Left lung (tissue), 10 donors: ENCODE data around the gene ZNF273. TPM values are rescaled to one million over a fixed set of nuclear protein-coding genes. Genes with fewer than 3 reads are reported as not detected.
"Not testable (repeated sequence)": the region's sequence is repeated elsewhere in the genome, so short reads cannot be mapped to it uniquely, and the experiment has no call there.

Source experiments
- ATAC-seq: fragments of 200-7000 bp; cut with Tn5 transposase; one replicate; pipeline ENCODE4 v1.9.1; 2020; ENCODE audit warnings: moderate library complexity
- DNase-seq, 4 donors: peaks; one replicate each; pipeline ENCODE4 v3.0.0-alpha.2; 2013 to 2020
- H3K27ac ChIP-seq, 2 donors: fragments of 200-600 bp; sonication (generic) in 1 of 2; one replicate each; pipeline versions ENCODE4 v1.5.0 to v1.8.0; 2020 to 2021
- H3K27me3 ChIP-seq, 2 donors: fragments of 200-600 bp; sonication (generic) in 1 of 2; one replicate each; pipeline versions ENCODE4 v1.5.0 to v1.8.0; 2020 to 2021
- H3K36me3 ChIP-seq, 2 donors: fragments of 200-600 bp; sonication (generic) in 1 of 2; one replicate each; pipeline versions ENCODE4 v1.5.0 to v1.8.0; 2020 to 2021
- H3K4me1 ChIP-seq, 2 donors: fragments of 200-600 bp; one replicate each; pipeline ENCODE4 v1.8.0; 2021
- H3K4me3 ChIP-seq, 2 donors: fragments of 200-600 bp; sonication (generic) in 1 of 2; one replicate each; pipeline versions ENCODE4 v1.5.0 to v1.8.0; 2020 to 2021; ENCODE audit warnings: mild to moderate bottlenecking in 1 of 2
- H3K9me3 ChIP-seq, 2 donors: fragments of 200-600 bp; sonication (generic) in 1 of 2; one replicate each; pipeline versions ENCODE4 v1.5.0 to v1.8.0; 2020 to 2021
- CTCF ChIP-seq, 2 donors: fragments of 200-600 bp; sonication (generic) in 1 of 2; IDR thresholded peaks; one replicate each; pipeline versions ENCODE4 v1.5.0 to v1.8.0; 2021; ENCODE audit warnings: antibody characterized with exemption in 2 of 2
- intact Hi-C, 2 donors: fragments of 100-400 bp; cut with DNase I; formaldehyde crosslinking; loops; one replicate each; pipeline versions ENCODE4 v1.11.2 to v1.14.2; 2022
- polyA plus RNA-seq, 6 donors: library from polyadenylated mRNA; unstranded; fragments of 120-200 nt; gene quantifications; one replicate each; pipeline ENCODE4 v1.2.1, GENCODE V29; 2013; ENCODE audit not compliant: insufficient read length in 6 of 6
- total RNA-seq, 2 donors: library from RNA; stranded (reverse); fragmentation: NEBNext Ultra II Directional; extraction: Animal tissue kit (Norgen Biotek cat#: 25700); gene quantifications; one replicate each; pipeline ENCODE4 v1.2.1, GENCODE V29; 2021
- donor health status: DM: no; HTN: yes; CAD: no.
- donor health status: DM: no; HTN: no; CAD: no.

The ZNF273 gene
- total and polyA plus RNA-seq, 8 donors = 5.0 to 16.7 (median 13.3) TPM

GRCh38 chr7:64893401-64893800 is 9.7 kb upstream of the ZNF273 start:
- Histone ChIP-seq H3K4me1 (peaks cover 4 to 13% of the 10 kb centered on the region in 2 donors), H3K9me3 (no peaks in the 10 kb centered on the region), H3K36me3 (no peaks in the 10 kb centered on the region), H3K4me3 (no peak overlapping the region), H3K27me3 (peaks cover 7 to 35% of the 10 kb centered on the region in 2 donors), H3K27ac (no peak overlapping the region)
- TF ChIP-seq CTCF (IDR thresholded peaks at IDR 0.05) = no peak
- ATAC-seq (no peak), DNase-seq (no peak)
- intact Hi-C loops = no loop called here

DNA sequence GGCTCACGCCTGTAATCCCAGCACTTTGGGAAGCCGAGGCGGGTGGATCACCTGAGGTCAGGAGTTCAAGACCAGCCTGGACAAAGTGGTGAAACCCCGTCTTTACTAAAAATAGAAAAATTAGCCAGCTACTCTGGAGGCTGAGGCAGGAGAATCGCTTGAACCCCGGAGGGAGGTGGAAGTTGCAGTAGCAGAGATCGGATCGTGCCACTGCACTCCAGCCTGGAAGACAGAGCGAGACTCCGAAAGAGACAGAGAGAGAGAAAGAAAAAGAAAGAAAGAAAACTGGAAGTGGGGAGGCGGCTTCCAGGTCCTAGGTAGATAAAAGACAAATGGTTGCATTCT is 640 bp upstream of the ZNF273 start:
- H3K27ac ChIP-seq, ATAC-seq, H3K9me3 ChIP-seq, H3K27me3 ChIP-seq, H3K36me3 ChIP-seq, intact Hi-C loops, DNase-seq: not testable (repeated sequence)
- Histone ChIP-seq H3K4me3 (peak overlapping the region in 1 of 2 donors; percentile 69), H3K4me1 (peaks cover 5 to 25% of the 10 kb centered on the region in 2 donors)

GRCh38 chr7:64904008-64904407 is 935 bp downstream of the ZNF273 start:
- no peak for TF ChIP-seq CTCF (IDR thresholded peaks at IDR 0.05)
- DNase-seq (no peak), ATAC-seq (no peak)
- Histone ChIP-seq H3K36me3 (no peaks in the 10 kb centered on the region), H3K4me3 (peak overlapping the region in 1 of 2 donors; percentile 69), H3K27ac (no peak overlapping the region), H3K9me3 (no peaks in the 10 kb centered on the region), H3K27me3 (no peaks in the 10 kb centered on the region), H3K4me1 (peaks cover 5 to 25% of the 10 kb centered on the region in 2 donors)
- intact Hi-C loops = no loop called here

- intact Hi-C loops = no loop called here
- no peak for DNase-seq
- Histone ChIP-seq H3K9me3 (no peaks in the 10 kb centered on the region), H3K27ac (no peak overlapping the region), H3K4me1 (peaks cover 5 to 25% of the 10 kb centered on the region in 2 donors), H3K36me3 (no peaks in the 10 kb centered on the region), H3K4me3 (no peak overlapping the region), H3K27me3 (no peaks in the 10 kb centered on the region)
- no peak for ATAC-seq
- TF ChIP-seq CTCF (IDR thresholded peaks at IDR 0.05) = no peak
Observed at GRCh38 chr7:64905133-64905532, 2.1 kb downstream of the ZNF273 start.

GRCh38 chr7:64905547-64905946 is 2.5 kb downstream of the ZNF273 start:
- Histone ChIP-seq H3K4me1 (peaks cover 5 to 25% of the 10 kb centered on the region in 2 donors), H3K36me3 (no peaks in the 10 kb centered on the region), H3K27me3 (no peaks in the 10 kb centered on the region), H3K27ac (no peak overlapping the region), H3K9me3 (peaks cover 0 to 3% of the 10 kb centered on the region in 2 donors), H3K4me3 (no peak overlapping the region)
- TF ChIP-seq CTCF (IDR thresholded peaks at IDR 0.05) = no peak
- DNase-seq (no peak), ATAC-seq (no peak)
- intact Hi-C loops = no loop called here

DNA sequence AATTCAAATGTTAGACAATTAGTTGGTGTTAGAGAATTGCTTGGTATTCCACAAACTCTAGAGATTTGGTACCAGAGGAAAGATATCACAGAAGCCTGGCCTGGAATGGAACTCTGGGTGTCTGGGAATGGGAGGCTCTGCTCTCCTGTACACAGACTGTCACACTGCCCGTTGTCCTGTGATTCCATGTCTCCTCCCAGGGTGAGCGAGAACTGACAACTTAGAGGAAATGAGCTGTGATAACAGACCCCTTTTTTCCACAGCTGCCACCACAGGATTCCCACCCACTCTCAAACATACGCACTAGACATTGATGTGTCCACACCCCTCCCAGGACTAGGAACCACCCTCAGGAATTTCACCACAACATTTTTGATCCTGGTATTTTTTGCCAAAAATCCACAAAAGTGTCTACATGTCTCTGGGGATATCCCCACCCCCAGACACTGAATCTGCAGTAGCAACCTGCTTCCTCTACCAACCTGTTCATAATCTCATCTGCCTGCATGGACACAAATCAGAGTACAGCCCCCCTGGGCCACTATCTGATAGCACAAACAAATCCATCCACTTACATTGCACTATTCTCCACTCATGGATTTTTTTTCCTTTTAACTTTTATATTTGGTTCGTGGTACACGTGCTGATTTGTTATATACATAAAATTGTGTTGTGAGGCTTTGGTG is 4.7 kb downstream of the ZNF273 start:
- no peak for DNase-seq
- no peaks in the 10 kb centered on the region for H3K36me3 ChIP-seq
- no peak for ATAC-seq
- intact Hi-C loops = no loop called here
- H3K4me1 ChIP-seq = peaks cover 5 to 20% of the 10 kb centered on the region in 2 donors
- H3K27ac ChIP-seq = no peak overlapping the region
- no peak overlapping the region for H3K4me3 ChIP-seq
- peaks cover 0 to 11% of the 10 kb centered on the region in 2 donors for H3K9me3 ChIP-seq
- no peak for TF ChIP-seq CTCF (IDR thresholded peaks at IDR 0.05)
- H3K27me3 ChIP-seq = no peaks in the 10 kb centered on the region
